ENCODE results near the gene LOXL3. TPM values are rescaled to one million over a fixed set of nuclear protein-coding genes. Genes with fewer than 3 reads are reported as not detected.

Gene LOXL3
- total RNA-seq, 1 donor from 2014 or later = 17.6 TPM

GRCh38 chr2:74533464-74533863 lies 20.3 kb downstream of the LOXL3 start:
- no peak overlapping the region for H2AFZ ChIP-seq (ENCODE audit: low read depth, low read length)
- no peak overlapping the region for H3K27ac ChIP-seq (ENCODE audit: low read depth, low read length)
- H4K20me1 ChIP-seq (ENCODE audit: insufficient read depth, low read length) = peaks cover 24% of the 10 kb centered on the region
- Mint-ChIP-seq H3K27me3 (ENCODE audit: low read depth, unreplicated experiment) (no peaks in the 10 kb centered on the region), H3K9me3 (ENCODE audit: unreplicated experiment) (no peaks in the 10 kb centered on the region), H3K36me3 (ENCODE audit: low read depth, unreplicated experiment) (peaks cover 10% of the 10 kb centered on the region), H3K4me3 (ENCODE audit: unreplicated experiment) (peak overlapping the region; percentile 1), H3K4me1 (ENCODE audit: low read depth, unreplicated experiment) (peaks cover 8% of the 10 kb centered on the region), H3K27ac (ENCODE audit: unreplicated experiment) (no peak overlapping the region)
- no peaks in the 10 kb centered on the region for H3K27me3 ChIP-seq (ENCODE audit: insufficient read depth, low read length)
- H3K4me2 ChIP-seq (ENCODE audit: low read length) = no peak overlapping the region
- no peaks in the 10 kb centered on the region for H3K9me3 ChIP-seq (ENCODE audit: insufficient read depth, low read depth, low read length)
- H3K79me2 ChIP-seq (ENCODE audit: insufficient read depth, low read length) = peaks cover 25% of the 10 kb centered on the region
- peaks cover 11% of the 10 kb centered on the region for H3K36me3 ChIP-seq (ENCODE audit: insufficient read depth, low read length)
- peaks cover 13% of the 10 kb centered on the region for H3K4me1 ChIP-seq (ENCODE audit: insufficient read depth, low read length)
- no peak overlapping the region for H3K4me3 ChIP-seq (ENCODE audit: insufficient read depth, low read depth, low read length)
- DNase-seq (ENCODE audit: low read depth) (no peak), FAIRE-seq (no peak)
- TF ChIP-seq EZH2 (IDR thresholded peaks at IDR 0.05; ENCODE audit: insufficient read depth, low read length) = no peak
- TF ChIP-seq CTCF (IDR thresholded peaks at IDR 0.05; ENCODE audit: insufficient read depth, low read depth, low read length) = no peak
- no peak overlapping the region for H3K9ac ChIP-seq (ENCODE audit: low read length)

GRCh38 chr2:74532222-74532621 lies 21.5 kb downstream of the LOXL3 start:
- peaks cover 36% of the 10 kb centered on the region for H4K20me1 ChIP-seq (ENCODE audit: insufficient read depth, low read length)
- H3K27me3 Mint-ChIP-seq (ENCODE audit: low read depth, unreplicated experiment) = no peaks in the 10 kb centered on the region
- no peak overlapping the region for H3K4me3 ChIP-seq (ENCODE audit: insufficient read depth, low read depth, low read length)
- peak; percentile 7 for TF ChIP-seq CTCF (IDR thresholded peaks at IDR 0.05; ENCODE audit: insufficient read depth, low read depth, low read length)
- no peak for TF ChIP-seq EZH2 (IDR thresholded peaks at IDR 0.05; ENCODE audit: insufficient read depth, low read length)
- H2AFZ ChIP-seq (ENCODE audit: low read depth, low read length) = no peak overlapping the region
- H3K9me3 ChIP-seq (ENCODE audit: insufficient read depth, low read depth, low read length) = no peaks in the 10 kb centered on the region
- no peak overlapping the region for H3K9ac ChIP-seq (ENCODE audit: low read length)
- H3K79me2 ChIP-seq (ENCODE audit: insufficient read depth, low read length) = peaks cover 37% of the 10 kb centered on the region
- H3K4me1 ChIP-seq (ENCODE audit: insufficient read depth, low read length) = peaks cover 19% of the 10 kb centered on the region
- FAIRE-seq (no peak), DNase-seq (ENCODE audit: low read depth) (no peak)
- H3K27ac ChIP-seq (ENCODE audit: low read depth, low read length) = no peak overlapping the region
- peaks cover 20% of the 10 kb centered on the region for H3K36me3 ChIP-seq (ENCODE audit: insufficient read depth, low read length)
- peaks cover 10% of the 10 kb centered on the region for H3K36me3 Mint-ChIP-seq (ENCODE audit: low read depth, unreplicated experiment)
- no peak overlapping the region for H3K4me2 ChIP-seq (ENCODE audit: low read length)
- H3K27ac Mint-ChIP-seq (ENCODE audit: unreplicated experiment) = no peak overlapping the region
- no peaks in the 10 kb centered on the region for H3K9me3 Mint-ChIP-seq (ENCODE audit: unreplicated experiment)
- H3K4me1 Mint-ChIP-seq (ENCODE audit: low read depth, unreplicated experiment) = peaks cover 13% of the 10 kb centered on the region
- H3K27me3 ChIP-seq (ENCODE audit: insufficient read depth, low read length) = no peaks in the 10 kb centered on the region
- H3K4me3 Mint-ChIP-seq (ENCODE audit: unreplicated experiment) = no peak overlapping the region

- Histone ChIP-seq H3K27me3 (ENCODE audit: insufficient read depth, low read length) (no peaks in the 10 kb centered on the region), H3K36me3 (ENCODE audit: insufficient read depth, low read length) (peaks cover 25% of the 10 kb centered on the region), H2AFZ (ENCODE audit: low read depth, low read length) (no peak overlapping the region), H4K20me1 (ENCODE audit: insufficient read depth, low read length) (peaks cover 42% of the 10 kb centered on the region), H3K9ac (ENCODE audit: low read length) (peak overlapping the region; percentile 93), H3K27ac (ENCODE audit: low read depth, low read length) (no peak overlapping the region), H3K4me3 (ENCODE audit: insufficient read depth, low read depth, low read length) (no peak overlapping the region), H3K79me2 (ENCODE audit: insufficient read depth, low read length) (peaks cover 41% of the 10 kb centered on the region), H3K9me3 (ENCODE audit: insufficient read depth, low read depth, low read length) (no peaks in the 10 kb centered on the region), H3K4me2 (ENCODE audit: low read length) (peak overlapping the region; percentile 98), H3K4me1 (ENCODE audit: insufficient read depth, low read length) (peaks cover 19% of the 10 kb centered on the region)
- Mint-ChIP-seq H3K4me3 (ENCODE audit: unreplicated experiment) (peak overlapping the region; percentile 96), H3K27ac (ENCODE audit: unreplicated experiment) (no peak overlapping the region), H3K36me3 (ENCODE audit: low read depth, unreplicated experiment) (peaks cover 13% of the 10 kb centered on the region), H3K4me1 (ENCODE audit: low read depth, unreplicated experiment) (peaks cover 11% of the 10 kb centered on the region), H3K27me3 (ENCODE audit: low read depth, unreplicated experiment) (no peaks in the 10 kb centered on the region), H3K9me3 (ENCODE audit: unreplicated experiment) (no peaks in the 10 kb centered on the region)
- DNase-seq (ENCODE audit: low read depth) (no peak), FAIRE-seq (no peak)
- no peak for TF ChIP-seq CTCF (IDR thresholded peaks at IDR 0.05; ENCODE audit: insufficient read depth, low read depth, low read length)
These were observed 22.1 kb downstream of the LOXL3 start for GRCh38 chr2:74531666-74532065.

All from astrocyte (in vitro differentiated cells and primary cell).